Lung (tissue), 12 donors: ENCODE results near the gene TBC1D1. TPM values are rescaled to one million over a fixed set of nuclear protein-coding genes. Genes with fewer than 3 reads are reported as not detected.

Source experiments
- ATAC-seq: fragments of 200-7000 bp; cut with Tn5 transposase; one replicate; pipeline ENCODE4 v1.9.1; 2020; ENCODE audit warnings: moderate number of reproducible peaks; ENCODE audit not compliant: insufficient read depth, low FRiP score
- DNase-seq, 3 donors: peaks; one replicate each; pipeline ENCODE4 v3.0.0-alpha.2; 2013 to 2017
- H3K27ac ChIP-seq, 2 donors: one replicate each; pipeline ENCODE4 v1.5.1; 2013; ENCODE audit warnings: mild to moderate bottlenecking in 2 of 2, moderate library complexity in 2 of 2, control low read depth in 1 of 2, inconsistent platforms in 1 of 2, low read depth in 1 of 2, low read length in 1 of 2
- H3K27me3 ChIP-seq, 3 donors: one replicate each; pipeline ENCODE4 v1.5.1; 2013; ENCODE audit warnings: low read length in 2 of 3; ENCODE audit not compliant: control insufficient read depth in 3 of 3, insufficient read depth in 3 of 3
- H3K36me3 ChIP-seq, 4 donors: one replicate each; pipeline ENCODE4 v1.5.1; 2013; ENCODE audit warnings: low read length in 4 of 4, mild to moderate bottlenecking in 1 of 4, moderate library complexity in 1 of 4; ENCODE audit not compliant: control insufficient read depth in 4 of 4, insufficient read depth in 4 of 4
- H3K4me1 ChIP-seq, 5 donors: one replicate each; pipeline ENCODE4 v1.5.1; 2013; ENCODE audit warnings: low read length in 5 of 5, mild to moderate bottlenecking in 2 of 5, moderate library complexity in 1 of 5; ENCODE audit not compliant: control insufficient read depth in 5 of 5, insufficient read depth in 5 of 5
- H3K4me3 ChIP-seq: one replicate; pipeline ENCODE4 v1.5.1; 2013; ENCODE audit warnings: mild to moderate bottlenecking, control low read depth, moderate library complexity
- H3K9ac ChIP-seq, 2 donors: one replicate each; pipeline ENCODE4 v1.5.1; 2013; ENCODE audit warnings: low read length in 2 of 2, control low read depth in 1 of 2; ENCODE audit not compliant: insufficient read depth in 1 of 2
- H3K9me3 ChIP-seq, 4 donors: one replicate each; pipeline ENCODE4 v1.5.1; 2013; ENCODE audit warnings: low read length in 3 of 4, mild to moderate bottlenecking in 1 of 4, moderate library complexity in 1 of 4; ENCODE audit not compliant: control insufficient read depth in 4 of 4, insufficient read depth in 3 of 4
- CTCF ChIP-seq: IDR thresholded peaks from 2 replicates; pipeline ENCODE4 v1.5.1; 2012; ENCODE audit warnings: mild to moderate bottlenecking; ENCODE audit errors: control extremely low read depth, extremely low read depth
- WGBS, 2 donors: extraction: QIAGEN DNeasy Blood & Tissue Kit; methylation state at CpG; one replicate each; pipeline ENCODE4 v1.1.7; 2013; 5-methylcytosine and 5-hydroxymethylcytosine counted together
- polyA plus RNA-seq, 2 donors: library from polyadenylated mRNA; stranded (reverse); fragments of 200-250 nt; gene quantifications; one replicate each; pipeline ENCODE4 v1.2.1, GENCODE V29; 2013
- total RNA-seq, 2 donors: library from RNA; depleted of rRNA in 1 of 2; stranded (reverse); fragments of >200 nt in 1 of 2; gene quantifications; one replicate each; pipeline ENCODE4 v1.2.1, GENCODE V29; 2014 to 2021
- donor health status: control.
- donor health status: control.
- donor health status: Bipolar disorder and iron deficiency.
- donor health status: healthy.
- donor health status: DM: yes; HTN: yes; CAD: no.

TBC1D1 gene
- total and polyA plus RNA-seq, 4 donors, result 23.6 to 71.1 (median 43.9) TPM

DNA sequence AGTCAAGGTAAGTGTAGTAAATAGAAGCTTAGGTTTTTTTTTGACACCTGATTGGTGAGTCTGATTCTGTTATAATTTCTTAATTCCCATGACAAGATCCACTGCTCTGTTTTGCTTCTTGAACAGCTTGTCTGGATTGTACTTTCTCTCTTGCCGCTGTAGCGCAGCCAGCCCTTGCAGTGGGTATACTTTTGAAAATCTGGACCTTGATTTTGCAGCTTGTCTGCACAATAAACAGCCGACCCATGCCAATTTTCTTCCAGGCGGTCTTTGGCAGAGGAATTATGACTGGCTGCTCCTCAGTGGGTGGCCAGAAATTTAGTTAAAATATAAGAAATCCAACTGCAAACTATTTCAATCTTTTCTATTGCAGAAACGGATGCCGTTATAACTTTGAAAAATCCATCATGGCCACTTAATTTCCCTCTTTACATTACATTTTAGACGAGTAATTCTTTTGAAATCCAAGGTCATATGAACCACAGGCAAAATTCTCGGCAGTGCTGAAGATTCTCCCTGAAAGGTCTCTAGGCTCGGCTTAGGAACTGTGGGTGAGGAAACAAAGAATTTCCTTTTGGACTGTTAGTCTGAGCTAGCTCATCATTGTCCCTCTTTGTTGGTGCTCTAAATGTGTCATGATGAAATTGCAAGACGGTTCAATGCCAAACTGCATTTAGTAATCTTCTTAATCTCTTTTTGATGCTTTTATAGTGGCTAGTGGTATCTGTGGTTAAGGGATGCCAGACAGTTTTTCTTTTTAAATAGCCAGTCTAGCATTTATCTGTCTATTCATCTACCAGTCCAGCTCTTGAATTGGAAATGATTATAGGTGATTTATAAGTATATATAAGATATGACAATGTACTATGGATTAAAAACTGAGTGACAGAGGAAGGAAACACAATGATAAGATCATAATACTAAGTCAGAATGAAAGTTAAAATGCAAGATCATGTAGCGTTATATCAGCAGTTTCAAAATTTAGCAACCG, 37.8 kb downstream of the TBC1D1 start:
- H3K27ac ChIP-seq, result no peak overlapping the region
- no peak overlapping the region for H3K4me3 ChIP-seq
- H3K4me1 ChIP-seq, result peaks cover 0 to 6% (median 1%) of the 10 kb centered on the region in 5 donors
- no peak for ATAC-seq
- DNase-seq, result peak; percentile 48 to 76 (median 67)
- peaks cover 0 to 2% (median 0%) of the 10 kb centered on the region in 4 donors for H3K9me3 ChIP-seq
- H3K9ac ChIP-seq, result no peak overlapping the region
- no peak for TF ChIP-seq CTCF
- 59 to 65% methylated on average over 12 of the region's 12 CpGs for WGBS, 2 donors
- no peaks in the 10 kb centered on the region for H3K27me3 ChIP-seq
- no peaks in the 10 kb centered on the region for H3K36me3 ChIP-seq

DNA sequence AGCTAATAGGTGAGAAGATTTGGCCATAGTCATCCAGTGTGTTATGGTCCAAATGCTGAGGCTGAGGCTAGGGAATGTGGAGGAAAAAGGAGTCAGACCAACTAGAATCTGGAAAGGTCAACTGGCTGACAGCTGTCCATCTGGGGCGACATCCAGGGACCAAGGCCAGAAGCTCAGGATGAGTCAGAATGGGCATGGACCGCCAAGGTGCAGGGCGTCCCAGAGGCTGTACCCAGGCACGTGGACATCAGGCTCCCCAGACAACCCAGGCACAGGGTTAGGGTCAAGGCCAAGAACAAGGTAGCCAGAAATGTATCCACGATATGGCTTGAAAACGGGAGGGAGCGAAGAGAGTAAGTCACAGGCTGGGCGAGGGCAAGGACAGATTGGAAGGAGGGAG, 43.2 kb downstream of the TBC1D1 start:
- 97 to 98% methylated on average over 8 of the region's 8 CpGs for WGBS, 2 donors
- H3K27me3 ChIP-seq, result no peaks in the 10 kb centered on the region
- no peak for TF ChIP-seq CTCF

GRCh38 chr4:37934609-37935008, 43.7 kb downstream of the TBC1D1 start:
- Histone ChIP-seq H3K36me3 (no peaks in the 10 kb centered on the region), H3K27me3 (no peaks in the 10 kb centered on the region), H3K9ac (no peak overlapping the region), H3K27ac (no peak overlapping the region), H3K4me1 (peaks cover 0 to 8% (median 0%) of the 10 kb centered on the region in 5 donors), H3K4me3 (no peak overlapping the region), H3K9me3 (peaks cover 0 to 5% (median 0%) of the 10 kb centered on the region in 4 donors)
- DNase-seq, result no peak
- no peak for ATAC-seq
- 85 to 93% methylated on average over 3 of the region's 3 CpGs for WGBS, 2 donors
- no peak for TF ChIP-seq CTCF

More for the DNA sequence above, 43.2 kb downstream of the TBC1D1 start:
- H3K36me3 ChIP-seq, result no peaks in the 10 kb centered on the region
- H3K27ac ChIP-seq, result no peak overlapping the region
- DNase-seq (no peak), ATAC-seq (no peak)
- H3K4me3 ChIP-seq, result no peak overlapping the region
- peaks cover 0 to 5% (median 0%) of the 10 kb centered on the region in 4 donors for H3K9me3 ChIP-seq
- H3K4me1 ChIP-seq, result peaks cover 0 to 8% (median 0%) of the 10 kb centered on the region in 5 donors
- H3K9ac ChIP-seq, result no peak overlapping the region
